CD4-positive, alpha-beta T cell (primary cell): ENCODE measurements around the gene CTR9. TPM values are rescaled to one million over a fixed set of nuclear protein-coding genes. Genes with fewer than 3 reads are reported as not detected.

Experiments used
- ATAC-seq: fragments of 200-7000 bp; cut with Tn5 transposase; one replicate; pipeline ENCODE4 v1.10.0; 2022; ENCODE audit warnings: mild to moderate bottlenecking; ENCODE audit not compliant: poor library complexity
- CTCF ChIA-PET: fragments of 350-600 bp; sonication (Branson Sonifier 250); formaldehyde crosslinking; loops from one replicate; lab custom pipeline; 2021; ENCODE audit warnings: antibody characterized with exemption, inconsistent platforms; lab: Charles Lee
- POLR2A ChIA-PET: fragments of 350-600 bp; sonication (Branson Sonifier 250); formaldehyde crosslinking; loops from one replicate; lab custom pipeline; 2021; ENCODE audit warnings: antibody characterized with exemption, inconsistent platforms; lab: Charles Lee
- DNase-seq, 14 experiments: peaks; one replicate each; pipeline ENCODE4 v3.0.0-alpha.2; 2013 to 2020; ENCODE audit warnings: mixed read lengths in 2 of 14
- H3K27ac ChIP-seq, 2 donors: one replicate each; pipeline versions ENCODE4 v1.5.1 to v1.7.0; 2013; ENCODE audit warnings: low read length in 2 of 2, low read depth in 1 of 2, mild to moderate bottlenecking in 1 of 2
- H3K27me3 ChIP-seq, 2 experiments: 1 replicate in 1 of 2; 2 replicates in 1 of 2; pipeline versions ENCODE4 v1.6.1 to v1.7.0; 2013; ENCODE audit warnings: low read length in 2 of 2, control low read depth in 1 of 2, mild to moderate bottlenecking in 1 of 2, moderate library complexity in 1 of 2; ENCODE audit not compliant: insufficient read depth in 2 of 2, control insufficient read depth in 1 of 2
- H3K36me3 ChIP-seq: one replicate; pipeline ENCODE4 v1.6.1; 2013; ENCODE audit warnings: low read length, control low read depth; ENCODE audit not compliant: insufficient read depth
- H3K4me1 ChIP-seq: one replicate; pipeline ENCODE4 v1.6.1; 2013; ENCODE audit warnings: low read length, control low read depth; ENCODE audit not compliant: insufficient read depth
- H3K4me3 ChIP-seq: one replicate; pipeline ENCODE4 v1.5.1; 2013; ENCODE audit warnings: mild to moderate bottlenecking, low read length, moderate library complexity
- H3K9me3 ChIP-seq, 2 experiments: 1 replicate in 1 of 2; 2 replicates in 1 of 2; pipeline versions ENCODE4 v1.6.1 to v1.7.0; 2013; ENCODE audit warnings: low read length in 2 of 2, mild to moderate bottlenecking in 2 of 2, control low read depth in 1 of 2, moderate library complexity in 1 of 2; ENCODE audit not compliant: control insufficient read depth in 1 of 2, insufficient read depth in 1 of 2
- H3K27ac Mint-ChIP-seq: one replicate; pipeline ENCODE4 v1.8.0; 2020; ENCODE audit warnings: mixed read lengths
- H3K27me3 Mint-ChIP-seq: one replicate; pipeline ENCODE4 v1.8.0; 2021; ENCODE audit warnings: mixed read lengths
- H3K36me3 Mint-ChIP-seq: one replicate; pipeline ENCODE4 v1.8.0; 2021; ENCODE audit warnings: low read depth, mixed read lengths
- H3K4me1 Mint-ChIP-seq: one replicate; pipeline ENCODE4 v1.8.0; 2021; ENCODE audit warnings: low read depth, mixed read lengths
- H3K4me3 Mint-ChIP-seq: one replicate; pipeline ENCODE4 v1.8.0; 2020; ENCODE audit warnings: mild to moderate bottlenecking, mixed read lengths
- H3K9me3 Mint-ChIP-seq: one replicate; pipeline ENCODE4 v1.8.0; 2020; ENCODE audit warnings: mixed read lengths
- CTCF ChIP-seq: fragments of 200-600 bp; IDR thresholded peaks from one replicate; pipeline ENCODE4 v1.8.0; 2022; ENCODE audit warnings: antibody characterized with exemption, mild to moderate bottlenecking
- intact Hi-C, 2 experiments: fragments of 100-400 bp; cut with DNase I in 1 of 2; cut with micrococcal nuclease in 1 of 2; formaldehyde crosslinking; loops; one replicate each; pipeline versions ENCODE4 v1.15.1 to v1.9.0; 2023 to 2025; cut with DNase I, micrococcal nuclease
- total RNA-seq, 174 experiments: library from RNA in 2 of 174; stranded (reverse) in 2 of 174; gene quantifications; one replicate each; pipeline ENCODE4 v1.2.3 and lab custom pipeline; 2021 to 2026

Gene CTR9
- total RNA-seq, 2 experiments from 2014 or later = 34.0 to 34.7 TPM

DNA sequence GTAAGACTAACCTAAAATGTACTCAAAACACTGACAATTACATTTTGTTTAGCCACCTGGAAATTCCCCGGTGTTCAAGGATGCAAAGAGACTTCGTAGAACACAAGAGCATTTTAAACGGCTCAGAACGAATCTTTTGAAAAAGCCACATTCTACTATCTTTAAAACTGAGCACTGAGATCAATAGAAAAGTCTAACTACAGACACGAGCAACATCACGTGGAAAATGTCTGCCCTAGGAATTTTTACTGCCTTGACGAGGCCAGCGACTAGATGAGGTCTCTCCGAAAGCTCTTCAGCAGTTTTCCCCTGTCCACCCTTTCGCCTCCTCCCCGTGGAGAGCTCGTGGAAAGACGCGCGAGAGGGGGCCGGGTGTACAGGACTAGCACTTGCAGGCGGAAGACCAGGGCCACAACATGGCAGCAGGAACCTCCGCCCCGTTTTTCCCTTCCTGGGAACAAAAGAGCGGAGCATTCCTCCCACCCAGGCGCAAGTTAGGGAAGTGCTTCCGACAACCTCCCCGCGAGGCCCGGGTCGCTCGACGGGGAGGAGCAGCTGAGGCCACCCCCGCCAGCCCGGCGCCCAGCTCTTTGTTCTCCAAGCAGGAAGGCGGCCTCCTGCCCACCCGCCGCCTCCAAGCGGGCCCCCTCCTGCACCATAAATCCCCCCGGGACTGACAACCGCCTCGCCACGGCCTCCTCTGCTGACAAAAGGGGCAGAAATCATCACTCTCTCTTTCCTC is 56.6 kb downstream of the CTR9 start:
- no peak for TF ChIP-seq CTCF
- Histone ChIP-seq H3K4me3 (peak overlapping the region; percentile 86), H3K27me3 (no peaks in the 10 kb centered on the region), H3K9me3 (no peaks in the 10 kb centered on the region), H3K36me3 (peaks cover 45% of the 10 kb centered on the region), H3K4me1 (peaks cover 33% of the 10 kb centered on the region), H3K27ac (peak overlapping the region; percentile 95 to 99)
- ChIA-PET POLR2A (interaction anchor here (0.7 to 4.5 kb wide), 15 partner anchors 8 to 349 kb away, joined by 3 to 478 read pairs (median 27); partner anchors contain the start of genes CTR9 and ZBED5), CTCF (interaction anchor here (1.5 to 3.0 kb wide), 2 partner anchors 15 to 51 kb away, joined by 4 to 16 read pairs; partner anchors contain the start of gene ZBED5)
- Mint-ChIP-seq H3K4me1 (peaks cover 67% of the 10 kb centered on the region), H3K27me3 (no peaks in the 10 kb centered on the region), H3K27ac (peak overlapping the region; percentile 100), H3K4me3 (peak overlapping the region; percentile 99), H3K36me3 (peaks cover 65% of the 10 kb centered on the region), H3K9me3 (no peaks in the 10 kb centered on the region)
- DNase-seq = peak; percentile 10 to 65 (median 34)
- intact Hi-C loops = loop anchor here (2.0 to 5.0 kb wide), 6 partner anchors 13 to 1495 kb away; partner anchors contain the start of genes TMEM41B (in 1 of the 2) and USP47 (in 1 of the 2)
- no peak for ATAC-seq

GRCh38 chr11:10808235-10808552 is 57.1 kb downstream of the CTR9 start:
- no peaks in the 10 kb centered on the region for H3K9me3 Mint-ChIP-seq
- Histone ChIP-seq H3K36me3 (peaks cover 40% of the 10 kb centered on the region), H3K9me3 (no peaks in the 10 kb centered on the region), H3K27ac (peak overlapping the region; percentile 95 to 99), H3K4me3 (peak overlapping the region; percentile 86), H3K4me1 (peaks cover 30% of the 10 kb centered on the region), H3K27me3 (no peaks in the 10 kb centered on the region)
- ATAC-seq = no peak
- H3K36me3 Mint-ChIP-seq = peaks cover 60% of the 10 kb centered on the region
- POLR2A ChIA-PET = interaction anchor here (0.6 to 4.5 kb wide), 42 partner anchors 9 to 1443 kb away, joined by 3 to 478 read pairs (median 8); partner anchors contain the start of genes CTR9, RNF141, USP47 and ZBED5
- H3K27ac Mint-ChIP-seq = peak overlapping the region; percentile 100
- peaks cover 65% of the 10 kb centered on the region for H3K4me1 Mint-ChIP-seq
- no peak for TF ChIP-seq CTCF
- CTCF ChIA-PET = interaction anchor here (0.9 to 3.0 kb wide), 4 partner anchors 15 to 62 kb away, joined by 3 to 18 read pairs (median 10); partner anchors contain the start of gene ZBED5
- intact Hi-C loops = loop anchor here (2.0 to 5.0 kb wide), 4 partner anchors 13 to 1496 kb away; partner anchors contain the start of genes TMEM41B (in 1 of the 2) and USP47 (in 1 of the 2)
- H3K4me3 Mint-ChIP-seq = peak overlapping the region; percentile 99
- no peaks in the 10 kb centered on the region for H3K27me3 Mint-ChIP-seq
- DNase-seq = no peak

DNA sequence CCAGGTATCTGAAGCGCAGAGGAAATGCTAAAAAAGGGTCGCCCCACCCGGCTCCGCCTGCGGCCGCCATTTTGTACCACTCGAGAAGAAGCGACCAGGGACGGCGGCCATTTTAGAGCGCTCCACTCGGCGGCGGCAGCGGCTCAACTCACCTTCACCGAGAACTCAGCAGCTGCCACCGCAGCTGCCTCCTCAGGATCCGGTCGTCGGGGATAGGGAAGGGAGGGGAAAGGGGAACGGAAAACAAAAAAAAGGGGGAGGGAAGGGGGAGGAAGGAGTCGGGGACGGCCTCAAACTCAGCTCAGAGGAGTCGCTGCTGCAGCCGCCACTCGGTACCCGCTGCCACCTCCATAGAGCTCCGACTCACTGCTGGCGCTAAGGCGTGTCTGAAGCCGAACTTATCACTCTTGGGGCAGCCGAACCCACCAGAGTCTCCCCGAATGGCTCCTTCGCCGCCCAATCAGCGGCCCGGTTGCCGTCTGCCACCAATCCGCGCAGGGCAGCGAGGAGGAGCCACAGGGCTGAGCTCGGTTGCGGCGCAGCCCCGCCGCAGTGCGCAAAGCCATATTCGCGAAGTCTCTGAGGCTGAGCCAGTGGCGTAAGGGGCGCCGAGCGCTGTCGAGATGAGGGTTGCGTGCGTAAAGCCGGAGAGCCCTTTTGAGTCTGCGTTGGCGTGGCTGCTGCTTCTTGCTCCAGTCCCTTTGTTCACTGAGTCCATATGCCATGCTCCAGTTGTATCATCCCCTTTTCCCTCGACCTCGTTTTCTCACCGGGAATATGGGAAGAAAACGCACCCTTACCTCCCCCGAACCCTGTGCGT is 57.7 kb downstream of the CTR9 start, which contains the start of gene EIF4G2:
Gene EIF4G2, minus strand, starts transcription at position 374 of the 820 bp plus-strand sequence.
- no peaks in the 10 kb centered on the region for H3K9me3 ChIP-seq
- Mint-ChIP-seq H3K27me3 (no peaks in the 10 kb centered on the region), H3K4me1 (peaks cover 59% of the 10 kb centered on the region), H3K36me3 (peaks cover 54% of the 10 kb centered on the region), H3K4me3 (peak within 1 kb of the TSS; percentile 99), H3K9me3 (no peaks in the 10 kb centered on the region), H3K27ac (peak within 1 kb of the TSS; percentile 100)
- H3K27me3 ChIP-seq = no peaks in the 10 kb centered on the region
- CTCF ChIA-PET = interaction anchor here (0.8 to 3.7 kb wide), 9 partner anchors 16 to 339 kb away, joined by 3 to 25 read pairs (median 3); partner anchors contain the start of genes RNF141 and ZBED5
- peaks cover 30% of the 10 kb centered on the region for H3K4me1 ChIP-seq
- POLR2A ChIA-PET = interaction anchor here (0.6 to 4.5 kb wide), 62 partner anchors 9 to 1499 kb away, joined by 3 to 478 read pairs (median 5); partner anchors contain the start of genes AMPD3, CTR9, RNF141 and USP47
- ATAC-seq (peak; percentile 91), DNase-seq (peak; percentile 96 to 99 (median 97))
- no peak for TF ChIP-seq CTCF
- H3K27ac ChIP-seq = peak within 1 kb of the TSS; percentile 95 to 99
- peak within 1 kb of the TSS; percentile 86 for H3K4me3 ChIP-seq
- intact Hi-C loops = loop anchor here (1.0 to 5.0 kb wide), 6 partner anchors 14 to 1496 kb away; partner anchors contain the start of genes TMEM41B (in 1 of the 2), USP47 (in 1 of the 2) and ZBED5 (in 1 of the 2)
- H3K36me3 ChIP-seq = peaks cover 34% of the 10 kb centered on the region
